Uterus (tissue), 2 donors: ENCODE measurements around the gene RNASEL.

ENCODE experiments used
- CTCF ChIP-seq, 4 experiments: fragments of 200-600 bp in 2 of 4; fragments of 450-650 bp in 2 of 4; sonication (generic) in 2 of 4; IDR thresholded peaks; one replicate each; pipeline ENCODE4 v1.5.1; 2016 to 2019; ENCODE audit warnings: antibody characterized with exemption in 4 of 4, mild to moderate bottlenecking in 2 of 4, moderate library complexity in 1 of 4
- POLR2A ChIP-seq, 2 donors: fragments of 450-650 bp; IDR thresholded peaks; one replicate each; pipeline ENCODE4 v1.6.1; 2016; ENCODE audit warnings: antibody characterized with exemption in 2 of 2, mild to moderate bottlenecking in 1 of 2, moderate library complexity in 1 of 2

GRCh38 chr1:182570611-182570970 is 18.5 kb downstream of the RNASEL start:
- TF ChIP-seq CTCF (IDR thresholded peaks at IDR 0.05) (no peak), POLR2A (IDR thresholded peaks at IDR 0.05) (no peak)
